Effector memory CD4-positive, alpha-beta T cell (primary cell): ENCODE results near the gene MCF2L2.

Experiments
- DNase-seq, 3 donors: peaks; one replicate each; pipeline ENCODE4 v3.0.0-alpha.2; 2020
- H3K27ac ChIP-seq: 2 replicates; pipeline ENCODE4 v1.7.0; 2013; ENCODE audit warnings: mild to moderate bottlenecking, low read length, moderate library complexity; ENCODE audit not compliant: insufficient read depth, poor library complexity, severe bottlenecking
- H3K27me3 ChIP-seq: replicated peaks from 2 replicates; pipeline ENCODE4 v1.7.0; 2013; ENCODE audit warnings: mild to moderate bottlenecking, low read length; ENCODE audit not compliant: insufficient read depth, control insufficient read depth, poor library complexity, severe bottlenecking
- H3K36me3 ChIP-seq: 2 replicates; pipeline ENCODE4 v1.7.0; 2013; ENCODE audit warnings: mild to moderate bottlenecking, low read length, moderate library complexity; ENCODE audit not compliant: control insufficient read depth, insufficient read depth
- H3K4me1 ChIP-seq: 2 replicates; pipeline ENCODE4 v1.7.0; 2013; ENCODE audit warnings: low read length, mild to moderate bottlenecking; ENCODE audit not compliant: control insufficient read depth, insufficient read depth, poor library complexity, severe bottlenecking
- H3K4me3 ChIP-seq: 2 replicates; pipeline ENCODE4 v1.7.0; 2013; ENCODE audit warnings: low read length, low read depth, mild to moderate bottlenecking; ENCODE audit not compliant: insufficient read depth, poor library complexity, severe bottlenecking
- H3K9me3 ChIP-seq: 2 replicates; pipeline ENCODE4 v1.7.0; 2013; ENCODE audit warnings: mild to moderate bottlenecking, low read length, moderate library complexity; ENCODE audit not compliant: control insufficient read depth

The MCF2L2 gene

DNA sequence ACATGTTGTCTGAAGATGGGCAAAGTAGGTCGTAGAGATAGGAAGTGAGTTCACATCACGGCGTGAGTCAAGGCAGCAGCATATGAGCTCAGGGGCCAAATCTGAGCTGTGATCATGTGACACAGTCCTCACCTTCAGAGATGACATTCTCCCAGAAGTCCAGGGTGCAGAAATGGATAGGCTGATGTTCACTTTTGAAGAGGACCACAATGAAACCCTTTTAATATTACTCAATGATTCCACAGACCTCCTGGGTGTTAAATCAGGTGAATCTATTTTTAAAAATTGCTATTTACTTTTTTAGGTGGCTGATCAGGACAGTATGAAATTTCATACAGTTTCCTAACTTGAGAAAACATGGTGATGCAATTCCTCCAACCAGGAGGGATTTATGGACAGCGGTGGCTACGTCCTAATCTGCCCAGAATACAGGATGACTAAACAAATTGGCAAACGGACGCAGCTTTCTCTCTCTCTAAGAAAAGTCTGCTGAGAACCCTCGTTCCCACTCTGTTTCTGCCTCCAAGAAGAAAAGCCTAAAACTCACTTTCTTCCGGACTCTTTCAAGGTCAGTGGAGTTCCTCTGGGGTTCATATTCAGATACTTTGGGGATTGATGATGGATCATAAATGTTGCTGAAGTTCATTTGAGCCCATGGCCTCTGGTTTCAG is 141.0 kb downstream of the MCF2L2 start:
- Histone ChIP-seq H3K9me3 (no peaks in the 10 kb centered on the region), H3K4me1 (peaks cover 8% of the 10 kb centered on the region), H3K4me3 (no peak overlapping the region), H3K27me3 (no peaks in the 10 kb centered on the region), H3K27ac (peak overlapping the region; percentile 68), H3K36me3 (no peaks in the 10 kb centered on the region)
- peak in 2 of 3 donors; percentile 3 to 30 for DNase-seq

DNA sequence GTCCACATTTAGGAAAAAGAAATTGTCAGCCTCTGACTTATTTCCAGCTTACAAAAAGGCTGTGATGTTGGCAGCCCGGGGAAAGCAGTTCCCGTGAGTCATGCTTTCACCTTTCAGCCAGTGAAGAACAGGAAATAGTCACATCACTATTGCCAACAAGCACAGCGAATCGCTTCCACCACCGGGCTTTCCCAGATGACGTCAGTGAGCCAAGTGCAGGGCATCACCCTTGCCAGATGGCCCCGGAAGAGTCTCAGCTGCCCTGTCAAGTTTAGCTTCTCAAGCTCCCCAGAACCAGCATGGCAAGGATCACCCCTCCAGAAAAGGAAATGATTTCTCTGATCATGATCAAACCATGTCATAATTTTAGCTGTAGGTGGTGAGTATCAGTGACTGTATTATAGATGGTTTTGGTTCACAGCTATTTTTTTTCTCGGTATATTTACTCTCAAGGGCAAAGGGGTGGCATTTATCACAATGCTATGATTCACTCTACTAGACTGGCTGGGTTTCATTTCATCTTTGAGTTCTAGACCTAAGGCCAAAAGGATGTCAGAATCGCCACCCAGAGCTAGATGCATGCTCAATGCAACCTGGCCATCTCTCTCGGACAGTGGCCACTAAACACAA is 142.5 kb downstream of the MCF2L2 start:
- no peak overlapping the region for H3K4me3 ChIP-seq
- H3K36me3 ChIP-seq = no peaks in the 10 kb centered on the region
- peaks cover 8% of the 10 kb centered on the region for H3K4me1 ChIP-seq
- peak overlapping the region; percentile 68 for H3K27ac ChIP-seq
- H3K9me3 ChIP-seq = no peaks in the 10 kb centered on the region
- peak; percentile 88 to 92 (median 92) for DNase-seq
- H3K27me3 ChIP-seq = no peaks in the 10 kb centered on the region

DNA sequence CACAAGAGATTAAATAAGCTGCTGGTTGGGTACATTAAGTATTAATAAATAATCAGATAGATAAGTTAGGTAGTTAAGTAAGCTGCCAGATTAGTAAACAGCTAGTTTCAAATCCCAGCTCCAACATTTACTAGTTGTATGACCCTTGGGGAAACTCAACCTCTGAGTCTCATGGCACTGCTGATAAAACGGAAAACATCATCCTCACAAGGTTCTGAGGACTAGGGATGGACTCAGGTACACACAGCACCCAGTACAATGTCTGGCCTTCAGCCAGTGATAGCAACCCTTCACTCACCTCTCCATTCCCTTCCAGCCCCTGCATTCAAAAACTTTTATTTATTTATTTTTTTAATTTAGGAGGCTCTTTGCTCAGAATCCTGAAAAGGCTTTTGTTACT is 143.1 kb downstream of the MCF2L2 start:
- Histone ChIP-seq H3K27me3 (no peaks in the 10 kb centered on the region), H3K4me1 (peaks cover 8% of the 10 kb centered on the region), H3K9me3 (no peaks in the 10 kb centered on the region), H3K27ac (peak overlapping the region; percentile 68), H3K4me3 (no peak overlapping the region), H3K36me3 (no peaks in the 10 kb centered on the region)
- DNase-seq = no peak

DNA sequence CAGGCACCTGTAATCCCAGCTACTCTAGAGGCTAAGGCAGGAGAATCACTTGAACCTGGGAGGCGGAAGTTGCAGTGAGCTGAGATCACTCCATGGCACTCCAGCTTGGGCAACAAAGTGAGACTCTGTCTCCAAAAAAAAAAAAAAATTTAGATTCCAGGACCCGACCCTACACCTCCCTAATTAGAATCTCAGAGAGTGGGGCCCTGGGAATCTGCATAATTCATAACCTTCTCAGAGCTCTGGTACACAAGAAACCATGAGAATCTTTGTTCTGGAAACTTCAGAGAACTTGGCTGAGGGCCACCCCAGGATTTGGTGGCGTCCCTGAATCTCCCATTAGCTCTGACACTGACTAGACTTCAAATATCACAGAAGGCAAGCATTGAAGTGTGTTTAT is 143.8 kb downstream of the MCF2L2 start:
- Histone ChIP-seq H3K27ac (peak overlapping the region; percentile 68), H3K4me3 (no peak overlapping the region), H3K36me3 (no peaks in the 10 kb centered on the region), H3K27me3 (no peaks in the 10 kb centered on the region), H3K4me1 (peaks cover 8% of the 10 kb centered on the region), H3K9me3 (no peaks in the 10 kb centered on the region)
- no peak for DNase-seq

DNA sequence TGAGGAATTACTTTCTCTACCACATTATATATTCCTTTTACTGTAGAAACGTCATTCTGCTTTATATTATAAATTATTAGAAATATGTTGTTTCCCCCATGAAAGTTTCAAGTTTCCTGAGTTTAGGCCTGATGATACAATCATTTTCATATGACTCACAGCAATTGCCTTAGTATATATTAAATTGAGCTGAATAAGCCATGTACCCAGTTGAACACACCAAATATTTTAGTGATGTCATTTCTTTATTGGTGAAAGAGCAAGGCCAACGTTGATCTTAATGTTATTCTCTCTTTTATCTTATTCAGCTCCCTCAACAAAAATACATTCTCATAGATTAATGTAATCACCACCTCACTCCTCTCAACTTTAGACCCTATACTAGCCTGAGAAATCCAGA is 144.5 kb downstream of the MCF2L2 start:
- Histone ChIP-seq H3K27me3 (no peaks in the 10 kb centered on the region), H3K36me3 (no peaks in the 10 kb centered on the region), H3K9me3 (no peaks in the 10 kb centered on the region), H3K4me1 (peaks cover 8% of the 10 kb centered on the region), H3K4me3 (no peak overlapping the region), H3K27ac (no peak overlapping the region)
- DNase-seq = no peak

DNA sequence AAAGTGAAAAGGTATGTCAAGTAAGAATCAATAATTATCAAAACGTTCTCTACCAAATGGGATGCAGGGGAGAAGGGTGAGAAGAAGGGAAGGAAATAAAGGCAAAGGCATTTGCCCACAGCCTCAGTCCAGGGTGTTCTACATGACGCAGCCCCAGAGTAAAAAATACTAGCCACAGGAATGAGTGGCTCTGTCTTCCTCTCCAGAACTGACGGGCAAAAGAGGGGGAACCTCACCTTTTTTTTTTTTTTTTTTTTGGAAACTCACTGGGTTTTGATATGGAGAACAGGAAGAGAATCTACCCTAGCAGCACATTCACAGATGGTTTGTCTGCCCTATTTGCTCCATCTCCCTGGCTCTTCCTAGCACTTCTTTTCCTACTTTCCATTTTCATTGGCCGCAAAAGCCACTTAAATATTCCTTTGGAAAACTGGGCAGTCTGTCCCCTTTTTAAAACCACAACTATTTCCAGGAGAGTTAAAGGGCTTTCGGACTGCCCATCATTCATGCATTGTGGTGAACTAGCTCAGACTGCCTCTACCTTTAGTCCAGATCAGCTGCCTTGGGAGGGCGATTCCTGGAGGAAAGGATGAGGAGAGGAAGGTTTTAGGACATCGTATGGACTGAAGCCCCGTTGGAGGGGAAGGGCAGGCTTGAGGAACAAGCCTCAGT is 147.2 kb downstream of the MCF2L2 start:
- no peak for DNase-seq
- Histone ChIP-seq H3K9me3 (no peaks in the 10 kb centered on the region), H3K27ac (no peak overlapping the region), H3K4me3 (no peak overlapping the region), H3K36me3 (peaks cover 5% of the 10 kb centered on the region), H3K4me1 (peaks cover 8% of the 10 kb centered on the region), H3K27me3 (no peaks in the 10 kb centered on the region)

DNA sequence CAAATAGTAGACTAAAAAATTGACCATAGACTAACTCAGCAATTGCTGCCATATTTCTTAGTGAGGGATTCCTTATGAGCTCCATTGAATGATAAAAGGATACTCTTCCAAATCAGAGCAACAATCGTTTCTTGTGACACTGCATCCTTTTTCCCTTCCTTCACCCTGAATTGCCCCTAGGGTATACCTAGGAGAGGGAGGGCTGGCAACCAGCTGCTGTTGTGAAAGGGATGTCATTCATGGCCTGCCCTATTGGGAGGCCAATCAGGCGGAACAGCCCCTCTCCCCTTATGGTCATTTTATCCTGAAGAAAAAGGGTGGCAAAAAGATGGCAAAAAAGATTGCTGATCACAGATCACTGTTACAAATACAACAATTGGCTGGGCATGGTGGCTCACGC is 149.0 kb downstream of the MCF2L2 start:
- Histone ChIP-seq H3K4me1 (no peaks in the 10 kb centered on the region), H3K9me3 (no peaks in the 10 kb centered on the region), H3K36me3 (peaks cover 5% of the 10 kb centered on the region), H3K4me3 (no peak overlapping the region), H3K27me3 (no peaks in the 10 kb centered on the region), H3K27ac (no peak overlapping the region)
- DNase-seq = no peak

DNA sequence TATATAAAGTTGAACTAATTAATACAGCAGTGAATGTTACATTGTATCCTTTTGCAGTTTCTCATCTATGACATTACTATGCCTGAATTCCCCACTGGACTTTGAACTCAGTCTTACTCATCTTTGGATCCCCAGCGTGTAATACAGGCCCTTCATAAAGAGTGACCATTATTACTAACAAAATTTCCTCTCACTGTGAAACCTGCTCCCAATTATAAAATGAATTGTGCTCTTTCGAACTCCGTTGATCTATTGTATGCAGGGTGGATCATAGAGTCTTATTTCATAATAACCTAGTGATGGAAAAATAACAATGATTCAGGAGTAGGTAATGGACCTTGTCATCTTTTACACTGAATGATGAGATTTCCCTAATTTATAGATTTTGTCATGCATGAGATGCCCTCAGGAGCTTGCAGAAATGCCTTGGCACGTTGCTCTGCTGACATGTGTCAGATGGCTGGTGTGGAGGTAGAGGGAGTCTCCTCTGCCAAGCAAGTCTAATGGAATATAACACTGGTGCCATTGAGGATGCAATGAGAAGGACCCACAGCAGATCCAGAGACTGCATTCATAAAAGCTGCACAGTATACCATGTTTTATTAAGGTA is 149.8 kb downstream of the MCF2L2 start:
- no peak overlapping the region for H3K27ac ChIP-seq
- no peaks in the 10 kb centered on the region for H3K9me3 ChIP-seq
- peaks cover 5% of the 10 kb centered on the region for H3K36me3 ChIP-seq
- no peak overlapping the region for H3K4me3 ChIP-seq
- no peaks in the 10 kb centered on the region for H3K27me3 ChIP-seq
- no peak for DNase-seq
- H3K4me1 ChIP-seq = no peaks in the 10 kb centered on the region

DNA sequence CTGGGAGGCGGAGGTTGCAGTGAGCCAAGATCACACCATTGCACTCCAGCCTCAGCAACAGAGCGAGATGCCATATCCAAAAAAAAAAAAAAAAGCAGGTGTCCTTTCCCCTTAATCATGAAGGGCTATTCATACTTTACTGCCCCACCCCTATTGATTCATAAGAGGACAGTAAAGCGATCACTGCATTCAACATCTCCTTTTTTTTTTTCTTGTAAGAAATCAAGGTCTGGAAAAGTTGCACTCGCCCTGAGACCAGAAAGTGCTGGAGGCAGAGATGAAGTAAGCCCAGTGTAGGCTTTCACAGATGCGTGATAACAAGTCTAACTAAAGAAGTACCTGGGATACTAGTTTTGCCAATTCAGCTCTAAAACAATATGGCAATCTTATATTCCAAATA is 151.2 kb downstream of the MCF2L2 start:
- Histone ChIP-seq H3K27ac (no peak overlapping the region), H3K36me3 (peaks cover 5% of the 10 kb centered on the region), H3K4me3 (no peak overlapping the region), H3K9me3 (no peaks in the 10 kb centered on the region), H3K4me1 (no peaks in the 10 kb centered on the region), H3K27me3 (no peaks in the 10 kb centered on the region)
- no peak for DNase-seq

DNA sequence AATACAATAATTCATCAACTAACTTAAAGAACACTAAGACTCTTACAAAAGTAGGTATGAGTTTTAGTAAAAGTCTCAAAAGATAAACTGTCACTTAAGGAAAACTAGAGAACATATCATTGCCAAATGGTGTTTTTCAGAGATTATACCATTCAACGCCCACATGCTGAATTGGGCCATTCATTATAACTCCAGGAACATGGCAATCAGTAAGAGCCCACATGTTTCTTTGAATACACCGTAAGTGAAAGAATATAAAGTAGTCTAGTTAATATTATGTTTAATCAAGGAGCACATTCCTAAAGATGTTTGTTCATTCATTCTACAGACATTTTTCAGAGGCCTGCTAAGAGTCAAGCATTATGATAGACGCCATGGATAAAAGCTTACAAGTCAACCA is 152.5 kb downstream of the MCF2L2 start:
- Histone ChIP-seq H3K36me3 (peaks cover 5% of the 10 kb centered on the region), H3K9me3 (no peaks in the 10 kb centered on the region), H3K4me3 (no peak overlapping the region), H3K27me3 (no peaks in the 10 kb centered on the region), H3K27ac (no peak overlapping the region), H3K4me1 (no peaks in the 10 kb centered on the region)
- DNase-seq = no peak
